ENCODE results near the gene SNRK. TPM values are rescaled to one million over a fixed set of nuclear protein-coding genes. Genes with fewer than 3 reads are reported as not detected.

Gene SNRK, protein sequence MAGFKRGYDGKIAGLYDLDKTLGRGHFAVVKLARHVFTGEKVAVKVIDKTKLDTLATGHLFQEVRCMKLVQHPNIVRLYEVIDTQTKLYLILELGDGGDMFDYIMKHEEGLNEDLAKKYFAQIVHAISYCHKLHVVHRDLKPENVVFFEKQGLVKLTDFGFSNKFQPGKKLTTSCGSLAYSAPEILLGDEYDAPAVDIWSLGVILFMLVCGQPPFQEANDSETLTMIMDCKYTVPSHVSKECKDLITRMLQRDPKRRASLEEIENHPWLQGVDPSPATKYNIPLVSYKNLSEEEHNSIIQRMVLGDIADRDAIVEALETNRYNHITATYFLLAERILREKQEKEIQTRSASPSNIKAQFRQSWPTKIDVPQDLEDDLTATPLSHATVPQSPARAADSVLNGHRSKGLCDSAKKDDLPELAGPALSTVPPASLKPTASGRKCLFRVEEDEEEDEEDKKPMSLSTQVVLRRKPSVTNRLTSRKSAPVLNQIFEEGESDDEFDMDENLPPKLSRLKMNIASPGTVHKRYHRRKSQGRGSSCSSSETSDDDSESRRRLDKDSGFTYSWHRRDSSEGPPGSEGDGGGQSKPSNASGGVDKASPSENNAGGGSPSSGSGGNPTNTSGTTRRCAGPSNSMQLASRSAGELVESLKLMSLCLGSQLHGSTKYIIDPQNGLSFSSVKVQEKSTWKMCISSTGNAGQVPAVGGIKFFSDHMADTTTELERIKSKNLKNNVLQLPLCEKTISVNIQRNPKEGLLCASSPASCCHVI
- total RNA-seq (2014; rRNA removed; shearing (Covaris generic)) = 8.5 and 9.0 TPM in 2 replicates

DNA sequence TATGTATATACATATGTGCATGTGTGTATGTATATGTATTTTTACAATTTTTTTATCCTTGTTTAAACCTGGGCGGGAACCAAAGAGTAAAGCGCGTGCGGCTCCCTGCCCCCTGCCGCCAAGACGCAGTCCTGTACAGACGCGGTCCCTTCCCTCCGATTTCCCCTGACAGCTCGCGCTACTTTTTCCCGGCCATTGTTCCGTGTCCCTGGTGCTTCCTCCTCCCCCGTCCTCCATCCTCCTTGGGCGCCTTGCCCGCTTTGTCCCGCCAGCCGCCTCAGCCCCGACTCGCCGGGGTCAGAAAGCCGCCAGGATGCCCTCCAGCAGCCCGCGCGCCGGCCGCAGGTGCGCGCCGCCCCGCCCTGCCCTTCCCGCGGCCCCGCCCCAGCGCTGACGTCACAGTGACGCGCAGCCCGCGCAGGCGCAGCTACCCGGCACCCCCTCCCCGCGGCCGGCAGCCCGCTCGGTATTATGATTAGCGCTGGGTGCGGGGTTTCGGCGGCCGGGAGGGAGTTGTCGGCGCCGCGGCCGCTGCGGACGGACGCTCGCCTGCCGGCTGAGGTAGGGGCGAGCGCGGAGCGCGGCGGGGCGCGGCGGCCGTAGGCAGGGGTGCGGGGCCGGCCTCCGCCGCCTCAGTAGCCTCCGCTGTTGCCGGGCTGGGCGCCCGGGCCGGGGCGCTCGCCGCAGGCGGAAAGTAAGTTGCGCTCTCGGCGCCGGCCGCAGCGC, at the start of gene SNRK:
TSS of gene SNRK (plus strand) at position 426 of the 726 bp plus-strand sequence. CDS start 16,664 bp downstream, outside the sequence.
- peak; percentile 85 for DNase-seq (ENCODE audit: low read depth)

DNA sequence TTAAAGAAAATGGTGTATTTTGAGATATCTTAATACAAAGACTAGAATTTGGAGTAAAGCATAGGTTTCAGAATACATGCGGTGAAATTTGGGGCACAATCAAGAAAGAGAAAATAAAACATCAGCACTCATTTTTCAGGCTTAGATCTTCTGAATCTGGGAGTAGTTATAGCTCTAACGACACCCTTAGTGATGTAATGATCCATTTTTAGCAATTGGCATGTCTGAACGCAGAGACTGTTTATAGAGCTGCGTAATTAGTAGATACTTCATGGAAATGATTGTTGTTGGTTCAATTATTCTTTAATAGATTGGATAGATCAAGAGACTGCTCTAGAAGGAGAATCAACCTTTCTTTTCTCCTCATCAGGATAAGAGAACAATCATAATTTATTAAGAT, 47.5 kb upstream of the SNRK start:
- no peak for DNase-seq (ENCODE audit: low read depth)

DNA sequence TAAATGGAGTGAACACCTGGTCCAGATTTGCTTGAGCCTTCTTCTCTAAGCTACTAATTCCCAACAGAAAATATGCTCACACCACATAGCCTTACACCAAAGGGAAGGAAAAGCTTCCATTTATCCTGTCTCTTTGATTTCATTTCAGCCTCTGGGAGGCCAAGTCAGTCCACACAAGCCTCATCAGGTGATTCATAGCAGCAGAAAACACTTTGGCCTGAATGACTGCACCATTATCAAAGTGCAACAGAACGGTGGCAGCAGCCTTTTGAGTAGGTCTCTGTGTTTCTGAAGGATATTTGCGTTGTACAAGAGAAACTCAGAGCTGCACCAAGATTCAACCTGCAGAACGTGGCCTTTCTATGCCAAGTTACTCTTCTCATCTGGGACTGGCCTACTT, 46.6 kb upstream of the SNRK start:
- no peak for DNase-seq (ENCODE audit: low read depth)

DNA sequence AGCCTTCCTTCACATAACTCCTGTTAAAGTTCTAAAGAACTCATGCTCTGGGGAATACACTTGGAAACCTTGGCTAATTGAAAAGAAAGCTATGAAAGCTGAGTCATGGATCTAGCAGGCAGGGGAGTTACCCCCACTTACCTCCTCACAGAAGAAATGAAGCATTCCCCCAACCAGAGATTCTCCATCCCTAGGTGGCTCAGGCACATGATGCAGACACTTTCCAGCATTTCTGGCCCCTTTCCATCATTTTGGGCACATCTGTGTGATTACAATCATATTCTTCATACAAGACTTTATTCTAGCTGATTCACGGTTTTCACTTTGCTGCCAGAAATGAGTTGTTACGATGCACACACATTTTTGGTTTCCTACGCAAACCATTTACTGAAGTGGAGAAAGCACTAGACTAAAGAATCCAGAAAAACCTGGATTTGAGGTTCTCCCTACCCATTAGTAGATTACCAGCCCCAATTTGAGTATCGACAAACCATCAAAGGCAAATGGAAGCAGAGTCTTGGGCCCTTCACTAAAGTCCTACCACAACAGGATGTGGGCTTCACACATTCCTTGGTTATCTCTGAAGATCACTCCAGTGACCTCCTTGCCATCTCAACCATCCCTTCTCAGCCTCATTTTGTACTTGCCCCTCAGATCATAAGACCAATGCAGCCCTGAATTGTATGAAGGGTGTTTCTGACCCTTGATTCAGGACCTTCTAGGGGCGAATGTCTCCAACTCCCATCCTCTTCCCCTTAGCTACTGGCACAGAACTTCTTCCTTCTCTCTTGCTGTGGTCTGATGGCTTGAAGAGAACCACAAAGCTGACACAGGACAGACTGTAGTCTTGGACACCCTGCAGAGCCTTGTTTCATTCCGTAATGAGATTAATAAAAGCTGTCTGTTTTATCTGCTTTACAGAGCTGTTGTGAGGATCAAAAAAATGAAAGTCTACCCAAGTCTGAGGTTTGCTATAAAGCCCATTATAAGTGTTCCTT, 42.5 kb upstream of the SNRK start:
- no peak for DNase-seq (ENCODE audit: low read depth)

DNA sequence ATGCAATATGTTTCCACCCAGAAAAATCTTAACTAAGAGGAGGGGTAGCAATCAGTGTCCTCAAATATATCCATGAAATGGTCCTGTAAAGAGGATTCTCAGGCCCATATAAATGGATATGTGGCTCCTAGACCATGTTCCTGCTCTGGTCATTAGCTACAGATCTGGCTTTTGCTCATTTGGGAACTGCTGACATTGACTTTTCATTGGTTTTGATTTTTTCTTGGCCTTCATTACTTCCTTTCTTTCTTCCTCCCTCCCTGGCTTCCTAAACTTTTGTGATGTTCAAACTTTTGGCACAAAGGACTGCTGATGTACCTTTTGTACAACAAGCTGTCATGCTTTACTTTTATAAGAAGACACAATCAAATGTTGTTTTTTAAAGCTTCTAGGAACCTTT, 41.6 kb upstream of the SNRK start:
- no peak for DNase-seq (ENCODE audit: low read depth)

DNA sequence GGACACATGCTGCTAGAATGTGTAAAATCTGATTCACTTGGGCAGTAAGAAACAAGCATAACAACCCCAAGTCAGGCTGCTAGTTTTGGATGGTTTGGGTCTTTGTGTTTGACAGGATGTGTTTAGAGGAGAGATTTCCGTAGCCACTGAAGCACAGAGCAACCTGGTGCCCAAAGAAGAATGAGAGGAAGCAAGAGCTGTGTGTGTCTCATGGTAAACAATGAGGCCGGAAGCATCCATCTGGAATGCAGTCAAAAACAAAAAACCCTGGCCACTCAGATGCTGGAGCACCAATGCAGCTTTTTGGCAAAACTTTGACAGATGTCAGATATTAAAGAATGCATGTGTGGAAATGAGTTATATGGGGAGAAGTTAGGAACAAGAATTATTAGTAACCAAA, 39.4 kb upstream of the SNRK start:
- DNase-seq (ENCODE audit: low read depth) = no peak

DNA sequence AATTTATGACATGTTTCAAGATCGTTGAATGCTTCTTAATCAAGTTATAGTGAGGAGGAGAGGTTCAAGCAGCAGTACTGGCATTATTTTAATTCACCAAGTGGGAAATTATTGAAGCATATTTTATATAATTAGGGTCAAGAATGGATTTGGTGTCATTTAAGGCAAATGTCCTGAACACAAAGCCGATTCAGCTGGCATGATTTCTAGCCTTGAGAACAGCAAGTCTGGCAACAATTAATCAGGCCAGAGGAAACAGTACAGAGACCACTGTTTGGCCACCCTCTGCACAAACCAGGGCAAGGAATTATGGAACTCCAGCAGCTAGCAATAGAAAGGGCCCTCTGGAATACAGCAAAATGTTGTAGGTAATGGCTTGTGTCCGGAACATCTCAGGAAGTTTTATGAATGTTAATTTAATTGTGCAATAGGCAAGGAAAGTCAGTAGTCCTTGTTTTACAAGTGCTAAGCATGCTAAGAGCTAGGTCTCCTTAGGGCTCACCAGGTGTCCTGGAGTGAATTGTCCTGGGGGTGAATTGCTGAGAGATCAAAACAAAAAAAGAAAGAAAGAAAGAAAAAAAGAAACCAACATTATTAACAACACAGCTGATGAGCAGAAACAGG, 38.7 kb upstream of the SNRK start:
- no peak for DNase-seq (ENCODE audit: low read depth)

DNA sequence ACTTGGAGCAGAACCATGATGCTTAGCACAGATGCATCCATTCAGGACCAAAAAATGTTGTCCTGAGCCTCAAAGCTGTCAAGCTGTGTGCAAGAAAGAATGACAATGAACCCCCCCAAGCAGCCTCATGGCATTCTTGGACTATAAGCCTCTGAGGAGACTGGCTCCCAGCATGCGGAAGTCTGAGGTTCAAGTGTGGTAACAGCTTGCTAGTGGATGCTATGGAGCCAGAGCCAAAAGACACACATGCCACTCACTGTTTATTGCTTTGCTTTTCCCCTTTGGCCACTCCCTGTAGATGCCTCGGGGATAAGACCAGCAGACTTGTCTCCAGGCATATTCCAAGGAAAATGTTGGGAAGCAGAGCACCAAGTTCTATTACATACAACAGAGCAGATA, 38.2 kb upstream of the SNRK start:
- no peak for DNase-seq (ENCODE audit: low read depth)

DNA sequence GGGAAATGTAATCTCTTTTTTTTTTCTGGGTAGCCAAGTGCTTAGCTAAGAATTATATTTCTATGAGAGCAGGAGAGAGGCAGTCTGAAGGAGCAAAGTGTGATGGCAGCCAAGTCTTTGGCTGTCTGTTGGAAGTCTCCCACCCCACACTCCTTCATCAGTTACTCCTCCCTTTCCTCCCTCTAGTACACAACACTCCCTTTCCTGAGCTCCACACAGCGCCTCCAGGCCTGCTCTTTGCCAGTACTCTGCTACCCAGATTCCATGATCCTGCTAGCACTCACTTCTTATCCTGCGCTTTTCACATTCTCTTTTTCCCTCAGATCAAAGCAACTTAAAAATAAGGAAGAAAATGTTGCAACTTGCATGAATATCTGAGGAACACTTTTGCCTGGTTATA, 37.4 kb upstream of the SNRK start:
- no peak for DNase-seq (ENCODE audit: low read depth)

DNA sequence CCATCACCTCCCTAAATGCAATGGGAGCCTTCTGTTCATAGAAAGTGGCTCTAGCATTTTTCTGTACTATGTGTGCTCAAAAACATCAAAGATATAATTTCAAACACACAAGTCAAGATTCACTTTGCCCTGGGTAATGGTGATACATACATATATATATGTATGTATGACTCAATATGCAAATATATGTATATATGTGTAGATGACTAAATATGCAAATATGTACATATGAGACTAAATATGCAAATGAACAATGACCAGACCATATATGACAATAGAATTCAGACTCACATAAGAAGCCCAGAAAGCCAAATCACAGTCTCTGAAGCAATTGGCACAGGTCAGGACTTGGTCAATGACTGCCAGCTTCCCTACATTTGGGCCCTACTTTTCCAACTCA, 36.9 kb upstream of the SNRK start:
- no peak for DNase-seq (ENCODE audit: low read depth)

DNA sequence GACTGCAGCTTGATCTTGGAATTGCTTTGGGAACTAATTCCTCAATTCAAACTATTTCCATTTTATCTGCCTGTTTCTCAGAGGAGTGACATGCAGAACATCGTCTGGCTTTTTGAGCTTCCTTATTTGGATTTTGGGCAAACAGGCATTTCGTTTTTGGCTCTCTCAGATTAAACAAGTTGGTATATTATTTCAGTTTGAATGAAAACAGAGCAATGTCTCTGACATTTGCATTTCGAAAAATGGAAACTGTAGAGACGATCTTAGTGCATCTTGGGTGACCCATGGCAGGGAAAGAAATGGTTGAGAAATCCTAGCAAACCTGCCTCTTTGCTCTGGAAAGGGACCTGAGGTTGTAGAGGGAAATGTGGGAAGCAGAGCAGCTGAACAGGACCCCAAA, 33.0 kb upstream of the SNRK start:
- DNase-seq (ENCODE audit: low read depth) = no peak

DNA sequence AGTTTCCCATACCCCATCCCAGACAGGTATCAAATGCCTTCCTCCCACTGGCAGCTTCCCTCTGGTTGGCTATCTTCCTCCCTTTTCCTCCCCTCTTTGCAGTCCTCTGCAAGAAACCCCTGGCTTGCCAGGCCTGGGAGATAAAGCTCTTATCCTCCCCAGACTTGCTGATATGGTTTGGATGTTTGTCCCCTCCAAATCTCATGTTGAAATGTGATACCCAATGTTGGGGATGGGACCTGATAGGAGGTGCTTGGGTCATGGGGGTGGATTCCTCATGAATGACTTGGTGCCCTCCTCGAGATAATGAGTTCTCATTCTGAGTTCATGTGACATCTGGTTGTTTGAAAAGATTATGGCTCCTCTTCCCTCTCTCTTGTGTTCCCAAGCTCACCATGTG, 32.2 kb upstream of the SNRK start:
- DNase-seq (ENCODE audit: low read depth) = no peak

DNA sequence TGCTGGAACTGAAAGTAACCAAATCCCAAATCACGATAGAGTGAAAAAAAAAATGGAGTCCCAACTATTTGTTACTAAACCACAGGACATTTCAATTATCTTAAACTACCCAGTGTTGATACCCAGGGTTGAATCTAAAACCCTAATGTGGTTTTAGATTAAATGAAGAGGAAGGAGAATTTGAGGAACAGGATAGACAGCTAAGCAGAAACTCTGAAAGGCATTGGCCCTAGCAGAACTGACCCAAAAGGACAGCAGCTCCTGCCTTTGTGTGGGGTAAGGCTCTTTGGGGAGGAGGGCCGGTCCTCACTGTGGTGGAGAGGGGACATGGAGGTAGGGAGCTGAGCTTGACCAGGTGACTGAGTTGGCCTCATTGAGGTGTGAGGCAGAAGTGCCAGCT, 30.7 kb upstream of the SNRK start:
- no peak for DNase-seq (ENCODE audit: low read depth)

DNA sequence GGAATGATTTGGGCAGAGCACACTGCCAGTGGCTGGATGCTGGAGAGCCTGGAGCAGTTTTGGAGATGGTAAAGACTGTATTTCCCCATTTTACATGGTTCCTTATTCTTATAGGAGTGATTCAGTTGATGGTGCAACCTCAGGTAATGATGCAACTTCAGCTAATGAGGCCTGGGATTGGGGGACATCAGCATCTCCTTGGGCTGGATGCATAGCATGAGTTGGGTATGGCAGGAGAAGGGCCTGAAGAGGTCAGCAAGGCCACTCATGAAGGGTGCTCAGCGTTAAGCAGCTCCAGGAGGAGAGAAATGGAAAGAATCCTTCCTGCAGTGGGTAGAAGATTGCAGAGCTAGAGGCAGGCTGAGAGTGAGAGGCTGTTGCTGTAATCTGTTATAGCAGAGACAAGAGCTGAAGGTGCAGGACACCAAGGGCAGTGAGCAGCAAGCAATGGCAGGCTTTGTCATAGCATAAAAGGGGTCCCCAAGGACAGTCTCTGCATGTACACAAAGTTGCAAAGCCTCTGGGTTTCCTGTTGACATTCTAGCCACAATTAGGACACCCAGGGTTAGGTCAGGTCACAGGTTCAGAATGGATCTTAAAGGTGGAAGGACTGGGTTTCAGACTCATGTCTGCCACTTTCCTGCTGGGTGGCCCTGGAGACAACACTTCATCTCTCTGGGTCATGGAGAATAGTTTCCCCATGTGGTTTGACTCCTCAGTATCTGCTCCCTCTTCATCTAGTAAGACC, 29.5 kb upstream of the SNRK start:
- no peak for DNase-seq (ENCODE audit: low read depth)

DNA sequence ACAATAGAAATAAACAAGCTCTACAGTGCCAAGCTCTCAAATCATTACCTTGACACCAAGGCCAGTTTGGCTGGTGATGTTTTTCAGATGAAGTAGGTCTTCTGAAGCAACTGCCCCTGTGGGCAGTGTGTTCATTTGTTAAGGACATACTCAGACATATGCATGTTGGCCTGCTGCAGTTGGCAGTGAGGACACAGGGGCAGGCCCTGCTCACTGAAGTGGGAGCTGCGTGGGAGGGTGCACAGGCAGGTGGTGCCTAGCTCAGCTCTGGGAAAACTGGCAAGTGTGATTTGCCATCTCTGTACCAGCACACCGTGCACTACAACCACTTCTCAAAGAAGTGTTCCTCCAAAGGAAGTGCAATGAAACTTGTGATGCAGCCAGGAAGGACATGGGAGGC, 28.5 kb upstream of the SNRK start:
- no peak for DNase-seq (ENCODE audit: low read depth)

DNA sequence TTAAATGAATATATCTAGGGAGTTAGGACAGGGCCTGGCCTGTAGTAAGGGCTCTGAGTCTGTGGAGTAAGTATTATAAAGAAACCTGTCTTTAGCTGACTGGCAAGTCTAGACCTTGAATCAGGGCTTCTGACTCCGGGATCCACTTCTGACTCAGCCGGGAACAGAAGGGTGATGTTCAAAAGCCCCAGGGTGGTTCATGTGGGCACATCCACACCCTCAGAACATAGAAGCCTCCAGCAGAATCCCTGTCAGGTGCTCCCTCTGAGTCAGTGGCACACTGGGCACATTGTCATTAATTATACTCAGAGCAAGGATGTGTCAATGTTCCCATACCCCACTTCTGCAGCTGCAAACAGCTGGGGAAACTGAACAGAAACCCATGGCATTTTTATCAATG, 26.7 kb upstream of the SNRK start:
- DNase-seq (ENCODE audit: low read depth) = no peak

DNA sequence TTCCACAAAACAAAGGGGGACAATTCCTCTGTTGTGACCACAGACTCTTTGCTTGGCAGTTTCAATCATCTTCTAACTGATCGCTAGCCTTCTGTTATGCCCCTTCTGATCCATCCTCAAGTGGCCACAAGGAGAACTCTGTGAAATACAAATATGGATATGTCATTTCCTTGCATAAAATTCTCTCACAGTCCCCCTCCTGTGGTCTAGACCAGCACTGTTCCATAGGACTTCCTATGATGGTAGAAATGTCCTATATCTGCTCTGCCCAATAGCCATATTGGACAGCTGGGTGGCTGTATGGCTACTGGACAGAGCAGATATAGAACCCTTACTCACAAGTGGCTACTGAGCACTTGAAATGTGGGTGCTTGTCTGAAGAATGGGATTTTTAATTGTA, 25.9 kb upstream of the SNRK start:
- no peak for DNase-seq (ENCODE audit: low read depth)

DNA sequence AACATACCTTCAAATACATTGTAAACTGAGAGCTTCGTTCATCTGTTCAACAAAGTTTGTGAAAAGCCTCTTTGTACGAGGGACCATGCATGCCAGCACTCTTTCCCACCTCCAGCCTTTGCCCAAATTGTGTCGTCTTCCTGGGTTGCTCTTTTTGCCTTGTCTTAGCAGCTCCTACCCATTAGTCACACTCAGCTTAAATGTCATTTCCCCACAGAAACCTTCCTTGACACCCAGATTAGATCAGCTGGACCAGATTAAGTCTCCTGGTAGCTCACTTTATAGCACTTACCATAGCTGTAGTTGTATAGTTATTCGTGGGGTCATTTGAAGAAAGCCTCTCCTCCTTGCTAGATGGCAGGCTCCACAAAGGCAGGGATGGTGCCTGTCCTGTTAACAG, 24.1 kb upstream of the SNRK start:
- no peak for DNase-seq (ENCODE audit: low read depth)

DNA sequence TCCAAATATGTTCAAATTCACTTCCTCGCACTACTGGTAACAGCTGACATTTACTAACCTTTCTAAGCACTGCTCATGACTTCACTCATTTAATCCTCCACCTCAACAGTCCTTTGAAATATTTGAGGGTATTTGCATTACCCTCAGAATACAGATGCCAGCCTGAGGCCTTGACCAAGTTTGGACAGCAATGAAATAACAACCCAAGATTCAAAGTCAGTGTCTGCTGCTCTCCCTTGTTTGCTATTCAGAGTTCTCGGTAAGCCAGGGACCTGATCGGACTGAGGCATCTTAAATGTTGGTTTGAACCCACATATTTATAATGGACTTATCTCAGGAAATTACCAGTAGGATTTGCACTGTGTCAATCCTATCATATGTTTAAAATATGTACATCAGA, 19.9 kb upstream of the SNRK start:
- no peak for DNase-seq (ENCODE audit: low read depth)

DNA sequence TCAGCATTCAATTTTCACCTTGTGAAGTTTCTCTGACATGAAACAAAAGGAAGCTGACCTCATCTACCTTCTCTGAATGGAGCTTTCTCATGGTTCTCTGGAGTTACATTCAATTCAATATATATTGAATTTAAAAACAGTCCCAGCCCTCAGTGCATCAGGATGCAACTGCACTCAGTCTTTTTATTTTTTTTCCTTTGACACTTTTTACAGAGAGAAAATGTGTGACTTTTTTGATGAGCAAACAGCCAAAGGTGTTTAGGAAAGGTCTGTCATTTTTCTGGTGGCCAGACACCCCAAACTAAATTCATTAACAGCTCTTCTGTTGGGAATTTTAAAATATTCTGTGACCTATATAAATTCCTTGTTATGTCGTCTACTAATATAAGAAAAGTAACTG, 19.3 kb upstream of the SNRK start:
- no peak for DNase-seq (ENCODE audit: low read depth)

Measured in Daoy (cell line).